BLaER1 (cell line): ENCODE measurements around the gene IL22RA2.
"Not testable (repeated sequence)": the region's sequence is repeated elsewhere in the genome, so short reads cannot be mapped to it uniquely, and the experiment has no call there.

Source experiments
- H3K27ac ChIP-seq: shearing (Covaris generic); formaldehyde crosslinking; 2 replicates; pipeline ENCODE4 v1.8.1; 2022
- H3K27me3 ChIP-seq: shearing (Covaris generic); formaldehyde crosslinking; 2 replicates; pipeline ENCODE4 v1.8.1; 2022
- H3K36me3 ChIP-seq: shearing (Covaris generic); formaldehyde crosslinking; 2 replicates; pipeline ENCODE4 v1.8.1; 2022
- H3K4me1 ChIP-seq: shearing (Covaris generic); formaldehyde crosslinking; 2 replicates; pipeline ENCODE4 v1.8.1; 2022
- H3K4me2 ChIP-seq: shearing (Covaris generic); formaldehyde crosslinking; 2 replicates; pipeline ENCODE4 v1.8.1; 2022
- H3K4me3 ChIP-seq: shearing (Covaris generic); formaldehyde crosslinking; 2 replicates; pipeline ENCODE4 v1.8.1; 2022
- H3K9ac ChIP-seq: shearing (Covaris generic); formaldehyde crosslinking; 2 replicates; pipeline ENCODE4 v1.8.1; 2022
- H3K9me3 ChIP-seq: shearing (Covaris generic); formaldehyde crosslinking; 2 replicates; pipeline ENCODE4 v1.8.1; 2022
- H4K20me1 ChIP-seq: shearing (Covaris generic); formaldehyde crosslinking; 2 replicates; pipeline ENCODE4 v1.8.1; 2022
- Cebpa-rat ChIP-seq: shearing (Covaris generic); IDR thresholded peaks from 2 replicates; pipeline ENCODE4 v1.8.1; 2022

IL22RA2 gene

GRCh38 chr6:137214931-137215330 is 41.5 kb upstream of the IL22RA2 start:
- no peak for TF ChIP-seq Cebpa-rat
- no peak overlapping the region for H3K27ac ChIP-seq
- H3K4me1 ChIP-seq = peaks cover 27% of the 10 kb centered on the region
- H3K36me3 ChIP-seq = peaks cover 38% of the 10 kb centered on the region
- no peak overlapping the region for H3K4me2 ChIP-seq
- peaks cover 41% of the 10 kb centered on the region for H4K20me1 ChIP-seq
- no peaks in the 10 kb centered on the region for H3K27me3 ChIP-seq
- H3K9me3 ChIP-seq = peaks cover 42% of the 10 kb centered on the region
- H3K9ac ChIP-seq = no peak overlapping the region
- H3K4me3 ChIP-seq = no peak overlapping the region

GRCh38 chr6:137213813-137214212 is 40.4 kb upstream of the IL22RA2 start:
- no peak overlapping the region for H3K4me3 ChIP-seq
- no peak overlapping the region for H3K9ac ChIP-seq
- peaks cover 41% of the 10 kb centered on the region for H4K20me1 ChIP-seq
- no peak for TF ChIP-seq Cebpa-rat
- H3K4me1 ChIP-seq = peaks cover 20% of the 10 kb centered on the region
- H3K9me3 ChIP-seq = peaks cover 53% of the 10 kb centered on the region
- H3K27ac ChIP-seq = no peak overlapping the region
- H3K36me3 ChIP-seq = peaks cover 49% of the 10 kb centered on the region
- no peak overlapping the region for H3K4me2 ChIP-seq
- H3K27me3 ChIP-seq = no peaks in the 10 kb centered on the region

DNA sequence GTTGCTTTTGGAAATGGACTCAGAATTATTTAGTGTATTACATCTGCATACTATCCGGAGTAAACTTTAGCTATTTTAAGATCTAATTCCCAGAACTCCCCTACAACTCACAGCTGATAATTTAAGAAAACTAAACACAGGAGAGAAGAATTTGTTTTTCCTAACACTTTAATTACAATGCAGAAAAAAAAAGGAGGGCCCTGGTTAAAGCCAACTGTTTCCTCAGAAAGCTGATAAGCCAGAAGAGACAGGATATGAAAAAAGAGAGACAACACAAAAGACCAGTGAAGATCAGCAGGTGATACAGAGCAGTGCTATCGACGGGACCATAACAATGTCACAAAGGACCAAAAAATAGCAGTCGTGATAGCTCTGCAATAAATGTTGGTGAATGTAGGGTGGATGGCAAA is 39.9 kb upstream of the IL22RA2 start:
- no peak overlapping the region for H3K4me2 ChIP-seq
- H3K36me3 ChIP-seq = peaks cover 54% of the 10 kb centered on the region
- H3K27me3 ChIP-seq = no peaks in the 10 kb centered on the region
- H4K20me1 ChIP-seq = peaks cover 38% of the 10 kb centered on the region
- H3K4me3 ChIP-seq = no peak overlapping the region
- H3K9me3 ChIP-seq = peaks cover 58% of the 10 kb centered on the region
- H3K4me1 ChIP-seq = peaks cover 20% of the 10 kb centered on the region
- H3K27ac ChIP-seq = no peak overlapping the region
- H3K9ac ChIP-seq = no peak overlapping the region
- TF ChIP-seq Cebpa-rat = no peak

DNA sequence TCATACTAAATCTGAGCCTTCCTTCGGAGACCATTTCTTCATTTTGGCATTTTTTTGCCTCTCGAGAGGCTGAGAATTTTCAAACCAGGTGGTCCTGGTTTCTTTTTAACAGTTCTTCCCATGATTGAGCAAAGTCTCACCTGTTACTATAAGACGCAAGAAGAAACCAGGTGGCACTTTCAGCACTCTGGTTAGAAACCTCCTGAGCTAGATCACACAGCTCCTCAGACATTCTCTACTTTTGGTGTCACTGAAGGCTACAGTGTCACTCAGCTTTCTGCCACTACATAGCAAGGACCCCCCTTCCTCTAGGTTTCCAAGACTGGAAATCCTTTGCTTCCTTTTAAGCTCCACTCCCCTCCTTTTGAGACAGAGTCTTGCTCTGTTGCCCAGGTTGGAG is 38.5 kb upstream of the IL22RA2 start:
- peaks cover 24% of the 10 kb centered on the region for H4K20me1 ChIP-seq
- H3K27me3 ChIP-seq = no peaks in the 10 kb centered on the region
- no peak overlapping the region for H3K4me3 ChIP-seq
- no peak overlapping the region for H3K27ac ChIP-seq
- no peak overlapping the region for H3K9ac ChIP-seq
- H3K36me3 ChIP-seq = peaks cover 66% of the 10 kb centered on the region
- H3K4me2 ChIP-seq = no peak overlapping the region
- H3K9me3 ChIP-seq = peaks cover 69% of the 10 kb centered on the region
- H3K4me1 ChIP-seq = peaks cover 6% of the 10 kb centered on the region
- TF ChIP-seq Cebpa-rat = no peak

DNA sequence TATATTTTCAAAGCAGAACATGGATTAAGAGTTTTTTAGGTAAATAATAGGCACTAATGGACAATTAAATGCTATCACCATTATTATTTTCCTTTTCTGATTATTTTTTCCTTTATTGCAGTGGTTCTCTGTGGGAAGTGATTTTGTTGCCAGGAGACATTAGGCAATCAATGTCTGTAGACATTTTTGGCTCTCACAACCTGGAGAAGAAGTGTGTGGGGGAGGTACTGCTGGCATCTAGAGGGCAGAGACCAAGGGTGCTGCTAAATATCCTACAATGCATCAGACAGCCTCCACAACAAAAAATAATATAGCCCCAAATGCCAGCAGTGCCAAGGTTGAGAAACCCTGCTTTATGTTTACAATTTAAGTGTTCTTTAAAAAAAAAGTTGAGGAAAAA is 37.5 kb upstream of the IL22RA2 start:
- Histone ChIP-seq H3K4me3 (no peak overlapping the region), H4K20me1 (peaks cover 14% of the 10 kb centered on the region; the same call in 1 of the 2 replicates), H3K4me1 (no peaks in the 10 kb centered on the region), H3K36me3 (peaks cover 76% of the 10 kb centered on the region), H3K27me3 (no peaks in the 10 kb centered on the region), H3K4me2 (no peak overlapping the region), H3K9ac (no peak overlapping the region), H3K27ac (no peak overlapping the region), H3K9me3 (peaks cover 69% of the 10 kb centered on the region)
- no peak for TF ChIP-seq Cebpa-rat

- no peak for TF ChIP-seq Cebpa-rat
- H3K36me3 ChIP-seq = peaks cover 84% of the 10 kb centered on the region
- no peak overlapping the region for H3K27ac ChIP-seq
- no peaks in the 10 kb centered on the region for H3K4me1 ChIP-seq
- no peaks in the 10 kb centered on the region for H3K27me3 ChIP-seq
- no peak overlapping the region for H3K9ac ChIP-seq
- H3K4me2 ChIP-seq = no peak overlapping the region
- peaks cover 2% of the 10 kb centered on the region; the same call in 1 of the 2 replicates for H4K20me1 ChIP-seq
- H3K9me3 ChIP-seq = peaks cover 56% of the 10 kb centered on the region
- H3K4me3 ChIP-seq = 0 out of 2 replicates have a peak overlapping the region, but pooled peaks have one; percentile 27
Measured at GRCh38 chr6:137208279-137208678, 34.8 kb upstream of the IL22RA2 start.

DNA sequence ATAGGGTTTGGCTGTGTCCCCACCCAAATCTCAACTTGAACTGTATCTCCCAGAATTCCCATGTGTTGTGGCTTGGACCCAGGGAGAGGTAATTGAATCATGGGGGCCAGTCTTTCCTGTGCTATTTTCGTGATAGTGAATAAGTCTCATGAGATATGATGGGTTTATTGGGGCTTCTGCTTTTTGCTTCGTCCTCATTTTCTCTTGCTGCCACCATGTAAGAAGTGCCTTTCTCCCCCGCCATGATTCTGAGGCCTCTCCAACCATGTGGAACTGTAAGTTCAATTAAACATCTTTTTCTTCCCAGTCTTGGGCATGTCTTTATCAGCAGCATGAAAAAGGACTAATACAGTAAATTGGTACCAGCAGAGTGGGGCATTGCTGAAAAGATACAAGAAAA is 34.0 kb upstream of the IL22RA2 start:
- H3K4me1 ChIP-seq, H3K4me2 ChIP-seq, H3K4me3 ChIP-seq, H3K27me3 ChIP-seq, H3K27ac ChIP-seq, H3K9ac ChIP-seq, H4K20me1 ChIP-seq: not testable (repeated sequence)
- peaks cover 53% of the 10 kb centered on the region for H3K9me3 ChIP-seq
- H3K36me3 ChIP-seq = peaks cover 88% of the 10 kb centered on the region

DNA sequence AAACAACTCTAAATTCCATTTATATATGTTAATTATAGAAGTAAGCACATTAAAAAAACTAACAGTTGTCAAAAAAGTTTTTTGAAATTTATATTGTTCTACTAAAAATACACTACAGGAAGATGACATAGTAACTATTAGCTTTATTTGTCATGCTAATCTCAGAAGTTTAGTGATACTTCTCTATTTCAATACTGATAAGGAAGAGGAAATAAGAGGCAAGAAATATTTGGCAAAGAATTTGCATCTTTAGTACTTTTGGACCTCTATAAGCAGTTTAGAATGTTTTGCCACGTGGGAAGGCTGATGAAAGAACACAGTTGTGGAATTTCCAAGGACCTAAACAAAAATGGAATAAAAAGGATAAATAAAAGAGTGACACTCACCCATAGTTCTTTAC is 33.1 kb upstream of the IL22RA2 start:
- TF ChIP-seq Cebpa-rat = no peak
- H3K36me3 ChIP-seq = peaks cover 86% of the 10 kb centered on the region
- no peak overlapping the region for H3K27ac ChIP-seq
- no peak overlapping the region for H3K4me2 ChIP-seq
- no peaks in the 10 kb centered on the region for H3K4me1 ChIP-seq
- no peaks in the 10 kb centered on the region; the same call in 1 of the 2 replicates for H4K20me1 ChIP-seq
- peaks cover 44% of the 10 kb centered on the region for H3K9me3 ChIP-seq
- no peak overlapping the region for H3K9ac ChIP-seq
- H3K27me3 ChIP-seq = no peaks in the 10 kb centered on the region
- no peak overlapping the region for H3K4me3 ChIP-seq

DNA sequence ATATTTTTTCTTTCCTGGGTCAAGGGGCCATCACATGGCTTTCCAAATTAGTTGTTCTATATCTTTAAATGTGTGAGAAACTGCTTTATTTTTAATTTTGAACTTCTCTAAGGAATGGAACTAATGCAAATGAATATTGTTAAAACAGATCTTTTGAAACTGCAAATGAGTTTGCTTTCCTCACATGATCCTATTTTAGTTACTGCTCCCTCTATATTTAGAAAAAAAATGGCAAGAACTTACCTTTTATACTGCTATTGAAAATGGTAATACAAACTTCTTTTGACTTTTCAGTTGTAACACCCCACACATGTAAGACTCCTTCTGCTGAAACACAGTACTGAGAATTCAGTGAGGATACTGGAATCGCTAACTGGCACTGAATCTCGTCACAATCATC is 29.8 kb upstream of the IL22RA2 start:
- Histone ChIP-seq H3K27me3 (no peaks in the 10 kb centered on the region), H3K4me2 (no peak overlapping the region), H3K9ac (no peak overlapping the region), H3K4me3 (no peak overlapping the region), H4K20me1 (no peaks in the 10 kb centered on the region; the same call in 1 of the 2 replicates), H3K4me1 (no peaks in the 10 kb centered on the region), H3K9me3 (peaks cover 17% of the 10 kb centered on the region), H3K27ac (no peak overlapping the region), H3K36me3 (peaks cover 86% of the 10 kb centered on the region)
- no peak for TF ChIP-seq Cebpa-rat

DNA sequence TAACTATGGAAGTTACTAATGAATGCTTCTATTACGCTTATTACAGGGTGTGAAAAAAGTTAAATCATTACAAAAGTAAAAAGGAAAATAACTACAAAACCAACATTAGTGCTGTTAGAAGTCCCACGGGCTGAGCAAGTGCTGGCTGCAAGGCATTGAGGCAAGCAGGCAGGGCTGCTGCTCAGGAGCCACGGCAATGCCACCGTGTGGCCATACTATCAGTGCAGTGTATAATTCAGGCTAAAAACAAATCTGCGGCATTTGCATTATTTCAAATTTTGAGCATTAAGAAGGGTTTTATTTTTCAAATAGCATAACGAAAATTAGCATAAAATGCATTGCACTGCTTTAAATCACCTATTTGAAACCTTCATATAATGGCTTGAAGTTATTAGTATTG is 28.6 kb upstream of the IL22RA2 start:
- H4K20me1 ChIP-seq = no peaks in the 10 kb centered on the region

GRCh38 chr6:137201006-137201405 is 27.6 kb upstream of the IL22RA2 start:
- no peak overlapping the region for H3K4me2 ChIP-seq
- H3K9ac ChIP-seq = no peak overlapping the region
- H3K4me3 ChIP-seq = no peak overlapping the region
- no peaks in the 10 kb centered on the region for H3K27me3 ChIP-seq
- no peaks in the 10 kb centered on the region for H3K4me1 ChIP-seq
- peaks cover 81% of the 10 kb centered on the region for H3K36me3 ChIP-seq
- peaks cover 14% of the 10 kb centered on the region for H3K9me3 ChIP-seq
- TF ChIP-seq Cebpa-rat = no peak
- no peak overlapping the region for H3K27ac ChIP-seq
- no peaks in the 10 kb centered on the region for H4K20me1 ChIP-seq

More for the DNA sequence above, 28.6 kb upstream of the IL22RA2 start:
- no peak overlapping the region for H3K27ac ChIP-seq
- peaks cover 14% of the 10 kb centered on the region for H3K9me3 ChIP-seq
- no peaks in the 10 kb centered on the region for H3K27me3 ChIP-seq
- no peak overlapping the region for H3K4me3 ChIP-seq
- H3K4me2 ChIP-seq = no peak overlapping the region
- no peaks in the 10 kb centered on the region for H3K4me1 ChIP-seq
- H3K9ac ChIP-seq = no peak overlapping the region
- H3K36me3 ChIP-seq = peaks cover 85% of the 10 kb centered on the region
- TF ChIP-seq Cebpa-rat = no peak
